Left lung (tissue), 10 donors: ENCODE measurements around the gene NR2F1. TPM values are rescaled to one million over a fixed set of nuclear protein-coding genes. Genes with fewer than 3 reads are reported as not detected.

ENCODE experiments used
- ATAC-seq: fragments of 200-7000 bp; cut with Tn5 transposase; one replicate; pipeline ENCODE4 v1.9.1; 2020; ENCODE audit warnings: moderate library complexity
- DNase-seq, 4 donors: peaks; one replicate each; pipeline ENCODE4 v3.0.0-alpha.2; 2013 to 2020
- H3K27ac ChIP-seq, 2 donors: fragments of 200-600 bp; sonication (generic) in 1 of 2; one replicate each; pipeline versions ENCODE4 v1.5.0 to v1.8.0; 2020 to 2021
- H3K27me3 ChIP-seq, 2 donors: fragments of 200-600 bp; sonication (generic) in 1 of 2; one replicate each; pipeline versions ENCODE4 v1.5.0 to v1.8.0; 2020 to 2021
- H3K36me3 ChIP-seq, 2 donors: fragments of 200-600 bp; sonication (generic) in 1 of 2; one replicate each; pipeline versions ENCODE4 v1.5.0 to v1.8.0; 2020 to 2021
- H3K4me1 ChIP-seq, 2 donors: fragments of 200-600 bp; one replicate each; pipeline ENCODE4 v1.8.0; 2021
- H3K4me3 ChIP-seq, 2 donors: fragments of 200-600 bp; sonication (generic) in 1 of 2; one replicate each; pipeline versions ENCODE4 v1.5.0 to v1.8.0; 2020 to 2021; ENCODE audit warnings: mild to moderate bottlenecking in 1 of 2
- H3K9me3 ChIP-seq, 2 donors: fragments of 200-600 bp; sonication (generic) in 1 of 2; one replicate each; pipeline versions ENCODE4 v1.5.0 to v1.8.0; 2020 to 2021
- CTCF ChIP-seq, 2 donors: fragments of 200-600 bp; sonication (generic) in 1 of 2; IDR thresholded peaks; one replicate each; pipeline versions ENCODE4 v1.5.0 to v1.8.0; 2021; ENCODE audit warnings: antibody characterized with exemption in 2 of 2
- intact Hi-C, 2 donors: fragments of 100-400 bp; cut with DNase I; formaldehyde crosslinking; loops; one replicate each; pipeline versions ENCODE4 v1.11.2 to v1.14.2; 2022
- polyA plus RNA-seq, 6 donors: library from polyadenylated mRNA; unstranded; fragments of 120-200 nt; gene quantifications; one replicate each; pipeline ENCODE4 v1.2.1, GENCODE V29; 2013; ENCODE audit not compliant: insufficient read length in 6 of 6
- total RNA-seq, 2 donors: library from RNA; stranded (reverse); fragmentation: NEBNext Ultra II Directional; extraction: Animal tissue kit (Norgen Biotek cat#: 25700); gene quantifications; one replicate each; pipeline ENCODE4 v1.2.1, GENCODE V29; 2021
- donor health status: DM: no; HTN: yes; CAD: no.
- donor health status: DM: no; HTN: no; CAD: no.

The NR2F1 gene
- total and polyA plus RNA-seq, 8 donors: 50.7 to 240 (median 181) TPM

GRCh38 chr5:93611273-93611975 lies 28.4 kb downstream of the NR2F1 start:
- TF ChIP-seq CTCF (IDR thresholded peaks at IDR 0.05): no peak
- ATAC-seq: no peak

GRCh38 chr5:93611976-93612854 lies 29.2 kb downstream of the NR2F1 start:
- intact Hi-C loops: no loop called here
- ATAC-seq: peak; percentile 61
- Histone ChIP-seq H3K36me3 (no peaks in the 10 kb centered on the region), H3K4me3 (no peak overlapping the region), H3K4me1 (peaks cover 0 to 4% of the 10 kb centered on the region in 2 donors), H3K27ac (no peak overlapping the region), H3K27me3 (peaks cover 69 to 92% of the 10 kb centered on the region in 2 donors), H3K9me3 (no peaks in the 10 kb centered on the region)
- peak in 2 of 4 donors; percentile 55 to 68 for DNase-seq
- TF ChIP-seq CTCF (IDR thresholded peaks at IDR 0.05): no peak

More at GRCh38 chr5:93611273-93611975, 28.4 kb downstream of the NR2F1 start:
- Histone ChIP-seq H3K27me3 (peaks cover 77 to 100% of the 10 kb centered on the region in 2 donors), H3K4me1 (peaks cover 0 to 4% of the 10 kb centered on the region in 2 donors), H3K9me3 (no peaks in the 10 kb centered on the region), H3K36me3 (no peaks in the 10 kb centered on the region), H3K4me3 (no peak overlapping the region), H3K27ac (no peak overlapping the region)
- DNase-seq: no peak
- intact Hi-C loops: no loop called here

- Histone ChIP-seq H3K9me3 (no peaks in the 10 kb centered on the region), H3K4me1 (no peaks in the 10 kb centered on the region), H3K4me3 (no peak overlapping the region), H3K36me3 (no peaks in the 10 kb centered on the region), H3K27me3 (peaks cover 64 to 86% of the 10 kb centered on the region in 2 donors), H3K27ac (no peak overlapping the region)
- DNase-seq (no peak), ATAC-seq (no peak)
- TF ChIP-seq CTCF (IDR thresholded peaks at IDR 0.05): no peak
- intact Hi-C loops: no loop called here
Observed at GRCh38 chr5:93612855-93613243, 29.8 kb downstream of the NR2F1 start.

- TF ChIP-seq CTCF (IDR thresholded peaks at IDR 0.05): no peak
- H3K27me3 ChIP-seq: peaks cover 27 to 63% of the 10 kb centered on the region in 2 donors
- no peaks in the 10 kb centered on the region for H3K9me3 ChIP-seq
- no peak overlapping the region for H3K4me3 ChIP-seq
- no peaks in the 10 kb centered on the region for H3K36me3 ChIP-seq
- H3K27ac ChIP-seq: no peak overlapping the region
- H3K4me1 ChIP-seq: peaks cover 0 to 15% of the 10 kb centered on the region in 2 donors
- intact Hi-C loops: no loop called here
- DNase-seq (no peak), ATAC-seq (no peak)
Observed at GRCh38 chr5:93616538-93617174, 33.6 kb downstream of the NR2F1 start.
